Measurements from ENCODE around the gene GPR35.

Gene GPR35

GRCh38 chr2:240626531-240627300 is 1.4 kb downstream of the GPR35 start:
- DNase-seq: no peak

GRCh38 chr2:240627736-240628506 is 2.6 kb downstream of the GPR35 start:
- no peak for DNase-seq

- no peak for DNase-seq
These were observed 3.2 kb downstream of the GPR35 start for GRCh38 chr2:240628507-240628807.

GRCh38 chr2:240628808-240629618 is 3.7 kb downstream of the GPR35 start:
- no peak for DNase-seq

GRCh38 chr2:240629619-240629967 is 4.3 kb downstream of the GPR35 start:
- no peak for DNase-seq

GRCh38 chr2:240629968-240630770 is 4.9 kb downstream of the GPR35 start:
- DNase-seq: no peak

GRCh38 chr2:240630771-240631547 is 5.7 kb downstream of the GPR35 start:
- no peak for DNase-seq

- DNase-seq: no peak
These were observed 6.4 kb downstream of the GPR35 start for GRCh38 chr2:240631548-240632305.

- DNase-seq: no peak
These were observed 7.0 kb downstream of the GPR35 start for GRCh38 chr2:240632306-240632721.

GRCh38 chr2:240635121-240635997 is 10.1 kb downstream of the GPR35 start:
- no peak for DNase-seq

- DNase-seq: no peak
These were observed 10.8 kb downstream of the GPR35 start for GRCh38 chr2:240635998-240636547.

- DNase-seq: no peak
These were observed 11.4 kb downstream of the GPR35 start for GRCh38 chr2:240636563-240637115.

GRCh38 chr2:240637116-240637900 is 12.0 kb downstream of the GPR35 start:
- no peak for DNase-seq

- no peak for DNase-seq
These were observed 12.6 kb downstream of the GPR35 start for GRCh38 chr2:240637901-240638345.

GRCh38 chr2:240638512-240639160 is 13.4 kb downstream of the GPR35 start:
- DNase-seq: no peak

- no peak for DNase-seq
These were observed 14.3 kb downstream of the GPR35 start for GRCh38 chr2:240639566-240639965.

- peak; percentile 21 for DNase-seq
These were observed 15.7 kb downstream of the GPR35 start for GRCh38 chr2:240640939-240641338.
